Measurements from ENCODE around the gene PTH. TPM values are rescaled to one million over a fixed set of nuclear protein-coding genes. Genes with fewer than 3 reads are reported as not detected.

Gene PTH
- total RNA-seq, 1 experiment from 2014 or later: not detected

- no peak for DNase-seq
- Mint-ChIP-seq H3K27ac (ENCODE audit: unreplicated experiment) (no peak overlapping the region), H3K4me3 (ENCODE audit: low read depth, unreplicated experiment) (no peak overlapping the region), H3K27me3 (ENCODE audit: unreplicated experiment) (no peaks in the 10 kb centered on the region), H3K4me1 (ENCODE audit: low read depth, unreplicated experiment) (peaks cover 8% of the 10 kb centered on the region), H3K36me3 (ENCODE audit: insufficient read depth, unreplicated experiment) (no peaks in the 10 kb centered on the region), H3K9me3 (ENCODE audit: low read depth, unreplicated experiment) (peaks cover 3% of the 10 kb centered on the region)
- TF ChIP-seq CTCF (IDR thresholded peaks at IDR 0.05; ENCODE audit: unreplicated experiment): no peak
- intact Hi-C loops (cut with micrococcal nuclease; ENCODE audit: unreplicated experiment): no loop called here
- CTCF ChIA-PET: interaction anchor here (1.2 kb wide), 1 partner anchor 11 kb away, joined by 3 read pairs; no protein-coding TSS in a partner anchor
- no TSS peak for BruUV-seq (replicated peaks)
Observed at GRCh38 chr11:13450832-13451397, 44.9 kb downstream of the PTH start.

- Mint-ChIP-seq H3K36me3 (ENCODE audit: insufficient read depth, unreplicated experiment) (no peaks in the 10 kb centered on the region), H3K4me3 (ENCODE audit: low read depth, unreplicated experiment) (no peak overlapping the region), H3K27ac (ENCODE audit: unreplicated experiment) (no peak overlapping the region), H3K9me3 (ENCODE audit: low read depth, unreplicated experiment) (peaks cover 3% of the 10 kb centered on the region), H3K4me1 (ENCODE audit: low read depth, unreplicated experiment) (peaks cover 8% of the 10 kb centered on the region), H3K27me3 (ENCODE audit: unreplicated experiment) (no peaks in the 10 kb centered on the region)
- BruUV-seq (replicated peaks): no TSS peak
- TF ChIP-seq CTCF (IDR thresholded peaks at IDR 0.05; ENCODE audit: unreplicated experiment): no peak
- CTCF ChIA-PET: no interaction called here
- intact Hi-C loops (cut with micrococcal nuclease; ENCODE audit: unreplicated experiment): no loop called here
- no peak for DNase-seq
Observed at GRCh38 chr11:13449522-13449921, 46.3 kb downstream of the PTH start.

GRCh38 chr11:13448876-13449275, 46.9 kb downstream of the PTH start:
- CTCF ChIA-PET: no interaction called here
- no peaks in the 10 kb centered on the region for H3K27me3 Mint-ChIP-seq (ENCODE audit: unreplicated experiment)
- H3K4me1 Mint-ChIP-seq (ENCODE audit: low read depth, unreplicated experiment): peaks cover 8% of the 10 kb centered on the region
- TF ChIP-seq CTCF (IDR thresholded peaks at IDR 0.05; ENCODE audit: unreplicated experiment): no peak
- DNase-seq: no peak
- H3K27ac Mint-ChIP-seq (ENCODE audit: unreplicated experiment): no peak overlapping the region
- H3K36me3 Mint-ChIP-seq (ENCODE audit: insufficient read depth, unreplicated experiment): no peaks in the 10 kb centered on the region
- peaks cover 3% of the 10 kb centered on the region for H3K9me3 Mint-ChIP-seq (ENCODE audit: low read depth, unreplicated experiment)
- intact Hi-C loops (cut with micrococcal nuclease; ENCODE audit: unreplicated experiment): no loop called here
- H3K4me3 Mint-ChIP-seq (ENCODE audit: low read depth, unreplicated experiment): no peak overlapping the region
- BruUV-seq (replicated peaks): no TSS peak

GRCh38 chr11:13446444-13446843, 49.4 kb downstream of the PTH start:
- intact Hi-C loops (cut with micrococcal nuclease; ENCODE audit: unreplicated experiment): no loop called here
- BruUV-seq (replicated peaks): no TSS peak

More at GRCh38 chr11:13446444-13446843, 49.4 kb downstream of the PTH start:
- Mint-ChIP-seq H3K27me3 (ENCODE audit: unreplicated experiment) (no peaks in the 10 kb centered on the region), H3K9me3 (ENCODE audit: low read depth, unreplicated experiment) (no peaks in the 10 kb centered on the region), H3K27ac (ENCODE audit: unreplicated experiment) (no peak overlapping the region), H3K4me1 (ENCODE audit: low read depth, unreplicated experiment) (peaks cover 8% of the 10 kb centered on the region), H3K36me3 (ENCODE audit: insufficient read depth, unreplicated experiment) (no peaks in the 10 kb centered on the region), H3K4me3 (ENCODE audit: low read depth, unreplicated experiment) (no peak overlapping the region)
- CTCF ChIA-PET: no interaction called here
- no peak for TF ChIP-seq CTCF (IDR thresholded peaks at IDR 0.05; ENCODE audit: unreplicated experiment)
- no peak for DNase-seq
